ENCODE data around the gene RALA. TPM values are rescaled to one million over a fixed set of nuclear protein-coding genes. Genes with fewer than 3 reads are reported as not detected.
A peak's percentile ranks its signal among the peaks of the same experiment; 100 is the strongest.

Gene RALA
- polyA plus RNA-seq, 3 donors from 2014 or later = 28.9 to 33.7 (median 28.9) TPM

DNA sequence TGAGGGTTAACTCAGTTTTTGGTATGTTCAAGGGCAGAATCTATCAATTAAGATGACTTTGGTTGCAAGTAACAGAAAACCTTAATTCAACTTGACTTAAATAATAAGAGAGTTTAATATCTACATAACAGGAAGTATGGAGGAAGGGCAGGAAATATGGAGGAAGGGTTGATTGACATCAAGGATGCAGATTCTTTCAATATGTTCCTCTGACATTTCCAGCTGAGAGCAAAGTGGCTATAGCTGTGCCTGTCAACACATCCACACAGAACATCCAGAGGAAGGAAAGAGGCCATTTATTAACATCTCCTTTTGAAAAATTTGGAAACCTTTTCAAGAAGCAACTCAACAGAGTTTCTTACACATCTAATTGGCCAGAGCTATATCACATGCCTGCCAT, 19.4 kb upstream of the RALA start:
- Mint-ChIP-seq H3K9me3 (no peaks in the 10 kb centered on the region), H3K36me3 (no peaks in the 10 kb centered on the region), H3K27ac (no peak overlapping the region), H3K27me3 (ENCODE audit: low read depth in 3 of 3) (peaks cover 2 to 20% (median 5%) of the 10 kb centered on the region in 3 donors), H3K4me1 (peaks cover 0 to 2% of the 10 kb centered on the region in 2 donors), H3K4me3 (no peak overlapping the region)
- no peak for DNase-seq

DNA sequence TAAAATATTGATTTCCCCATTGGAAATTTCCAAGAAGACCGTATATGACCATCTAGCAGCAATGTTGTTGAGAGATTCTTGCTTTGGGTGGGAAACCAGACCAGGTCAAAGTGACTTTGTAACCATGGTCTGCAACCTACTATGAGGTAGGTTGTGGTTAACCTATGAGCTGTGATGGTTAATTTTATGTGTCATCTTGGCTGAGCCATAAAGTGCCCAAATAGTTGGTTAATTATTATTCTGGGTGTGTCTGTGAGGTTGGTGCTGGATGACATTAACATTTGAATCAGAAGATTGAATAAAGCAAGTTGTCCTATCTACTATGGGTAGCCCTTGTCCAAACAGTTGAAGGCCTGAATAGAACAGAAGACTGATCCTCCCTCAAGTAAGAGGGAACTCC, 18.3 kb upstream of the RALA start:
- no peak for DNase-seq
- peaks cover 0 to 1% (median 0%) of the 10 kb centered on the region in 6 donors for H3K9me3 Mint-ChIP-seq
- H3K4me3 Mint-ChIP-seq = no peak overlapping the region
- peaks cover 2 to 7% of the 10 kb centered on the region in 2 donors for H3K4me1 Mint-ChIP-seq
- H3K27ac Mint-ChIP-seq = no peak overlapping the region
- peaks cover 2 to 20% (median 14%) of the 10 kb centered on the region in 3 donors for H3K27me3 Mint-ChIP-seq (ENCODE audit: low read depth in 3 of 3)
- no peaks in the 10 kb centered on the region for H3K36me3 Mint-ChIP-seq

DNA sequence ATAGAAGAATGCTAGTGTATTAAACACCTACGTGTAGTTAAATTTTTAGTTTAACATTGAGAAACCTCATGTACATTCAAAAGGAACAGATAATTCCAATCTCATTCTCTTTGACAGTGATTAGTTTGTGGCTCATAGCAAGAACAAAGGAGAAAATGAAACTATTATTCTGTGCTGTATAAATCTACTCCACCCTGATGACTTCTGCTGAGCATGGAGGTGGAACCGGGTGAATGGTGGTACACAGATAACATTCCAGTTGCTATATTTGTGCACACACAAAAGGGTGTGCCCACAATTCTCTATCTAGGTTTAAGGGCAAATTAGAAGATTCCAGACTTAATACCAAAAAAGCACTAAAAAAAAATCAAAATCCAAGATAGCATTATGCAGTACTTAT, 17.0 kb upstream of the RALA start:
- Mint-ChIP-seq H3K4me3 (no peak overlapping the region), H3K27ac (no peak overlapping the region), H3K9me3 (peaks cover 0 to 1% (median 0%) of the 10 kb centered on the region in 6 donors), H3K4me1 (peaks cover 2 to 7% of the 10 kb centered on the region in 2 donors), H3K36me3 (no peaks in the 10 kb centered on the region), H3K27me3 (ENCODE audit: low read depth in 3 of 3) (peaks cover 2 to 22% (median 17%) of the 10 kb centered on the region in 3 donors)
- DNase-seq = no peak

GRCh38 chr7:39606941-39607340, 16.4 kb upstream of the RALA start:
- Mint-ChIP-seq H3K4me1 (peaks cover 2 to 7% of the 10 kb centered on the region in 2 donors), H3K9me3 (peaks cover 0 to 1% (median 0%) of the 10 kb centered on the region in 6 donors), H3K36me3 (no peaks in the 10 kb centered on the region), H3K27ac (no peak overlapping the region), H3K4me3 (no peak overlapping the region), H3K27me3 (ENCODE audit: low read depth in 3 of 3) (peaks cover 2 to 19% (median 18%) of the 10 kb centered on the region in 3 donors)
- no peak for DNase-seq

GRCh38 chr7:39607865-39608264, 15.5 kb upstream of the RALA start:
- H3K27me3 Mint-ChIP-seq (ENCODE audit: low read depth in 3 of 3) = peaks cover 2 to 21% (median 19%) of the 10 kb centered on the region in 3 donors
- H3K9me3 Mint-ChIP-seq = peaks cover 0 to 3% (median 0%) of the 10 kb centered on the region in 6 donors
- H3K4me1 Mint-ChIP-seq = peaks cover 2 to 7% of the 10 kb centered on the region in 2 donors
- no peak for DNase-seq
- H3K4me3 Mint-ChIP-seq = no peak overlapping the region
- no peaks in the 10 kb centered on the region for H3K36me3 Mint-ChIP-seq
- H3K27ac Mint-ChIP-seq = no peak overlapping the region

GRCh38 chr7:39608278-39608677, 15.1 kb upstream of the RALA start:
- Mint-ChIP-seq H3K27me3 (ENCODE audit: low read depth in 3 of 3) (peaks cover 2 to 21% (median 19%) of the 10 kb centered on the region in 3 donors), H3K27ac (no peak overlapping the region), H3K4me1 (peaks cover 2 to 7% of the 10 kb centered on the region in 2 donors), H3K4me3 (no peak overlapping the region), H3K9me3 (peaks cover 0 to 3% (median 0%) of the 10 kb centered on the region in 6 donors), H3K36me3 (no peaks in the 10 kb centered on the region)
- no peak for DNase-seq

DNA sequence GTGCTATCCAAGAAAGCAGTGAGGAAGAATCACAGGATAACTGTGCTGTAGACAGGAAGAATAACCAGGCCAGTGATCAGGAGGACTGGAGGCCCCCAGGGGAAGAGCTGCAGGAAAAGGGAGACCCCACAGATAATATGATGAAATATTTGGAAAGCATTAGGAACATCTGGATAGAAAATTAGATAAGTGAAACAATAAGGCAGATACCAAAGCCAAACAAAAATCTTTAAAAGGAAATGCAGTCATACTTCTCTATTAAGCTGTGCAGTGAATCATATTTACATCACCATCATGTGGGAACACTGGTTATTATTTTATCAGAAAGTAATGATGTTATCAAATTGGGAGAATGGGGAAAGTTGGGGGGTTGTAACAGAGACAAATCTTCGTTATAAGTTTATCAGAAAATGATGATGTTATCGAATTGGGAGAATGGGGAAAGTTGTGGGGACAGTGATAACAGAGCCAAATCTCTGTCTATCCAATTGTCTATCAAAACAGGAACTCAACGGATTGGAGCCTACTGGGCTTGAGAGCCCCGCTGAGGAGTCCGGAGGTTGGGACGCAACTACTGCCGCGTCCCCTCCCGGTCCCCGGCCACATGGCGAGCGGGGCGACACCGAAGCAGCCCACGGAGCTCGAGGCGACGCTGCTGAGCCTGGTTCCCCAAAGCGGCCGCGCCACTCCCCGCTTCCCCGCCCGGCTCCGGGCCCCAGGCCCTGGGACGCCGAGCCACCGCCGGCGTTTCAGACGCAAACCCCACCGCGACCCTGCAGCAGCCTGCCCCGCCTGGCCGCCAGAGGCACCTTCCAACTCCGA, 14.0 kb upstream of the RALA start:
- no peak overlapping the region for H3K27ac Mint-ChIP-seq
- H3K27me3 Mint-ChIP-seq (ENCODE audit: low read depth in 3 of 3) = peaks cover 2 to 21% (median 12%) of the 10 kb centered on the region in 3 donors
- H3K4me3 Mint-ChIP-seq = peak overlapping the region in 2 of 5 donors; percentile 17 to 33
- peaks cover 2 to 7% of the 10 kb centered on the region in 2 donors for H3K4me1 Mint-ChIP-seq
- no peak for DNase-seq
- H3K36me3 Mint-ChIP-seq = no peaks in the 10 kb centered on the region
- peaks cover 0 to 3% (median 0%) of the 10 kb centered on the region in 6 donors for H3K9me3 Mint-ChIP-seq

GRCh38 chr7:39609935-39610263, 13.5 kb upstream of the RALA start:
- no peak overlapping the region for H3K27ac Mint-ChIP-seq

DNA sequence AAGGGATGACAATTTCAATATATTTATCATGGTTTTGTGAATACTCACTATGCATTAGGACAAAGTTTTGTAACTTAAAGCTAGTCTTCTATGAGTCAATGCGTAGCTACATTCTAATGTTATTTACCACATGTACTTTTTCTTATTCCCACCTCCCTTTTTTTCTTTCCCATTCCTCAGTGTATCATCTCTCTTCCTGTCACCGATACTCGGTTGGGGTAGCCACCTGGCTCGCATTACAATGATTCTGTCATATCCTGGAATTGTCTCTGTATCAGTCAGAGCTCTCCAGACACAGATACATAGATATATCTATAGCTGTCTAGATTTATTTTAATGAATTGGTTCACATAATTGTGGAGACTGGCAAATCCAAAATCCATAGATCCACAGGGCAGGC, 9.8 kb upstream of the RALA start:
- Mint-ChIP-seq H3K27ac (no peak overlapping the region), H3K27me3 (ENCODE audit: low read depth in 3 of 3) (peaks cover 0 to 18% (median 5%) of the 10 kb centered on the region in 3 donors), H3K36me3 (no peaks in the 10 kb centered on the region), H3K4me3 (no peak overlapping the region), H3K4me1 (peaks cover 2 to 7% of the 10 kb centered on the region in 2 donors), H3K9me3 (peaks cover 0 to 3% (median 0%) of the 10 kb centered on the region in 6 donors)
- DNase-seq = no peak

More at GRCh38 chr7:39609935-39610263, 13.5 kb upstream of the RALA start:
- Mint-ChIP-seq H3K4me1 (peaks cover 2 to 7% of the 10 kb centered on the region in 2 donors), H3K9me3 (peaks cover 0 to 3% (median 0%) of the 10 kb centered on the region in 6 donors), H3K36me3 (no peaks in the 10 kb centered on the region), H3K27me3 (ENCODE audit: low read depth in 3 of 3) (peaks cover 2 to 21% (median 9%) of the 10 kb centered on the region in 3 donors), H3K4me3 (peak overlapping the region in 1 of 5 donors; percentile 4)
- DNase-seq = no peak

DNA sequence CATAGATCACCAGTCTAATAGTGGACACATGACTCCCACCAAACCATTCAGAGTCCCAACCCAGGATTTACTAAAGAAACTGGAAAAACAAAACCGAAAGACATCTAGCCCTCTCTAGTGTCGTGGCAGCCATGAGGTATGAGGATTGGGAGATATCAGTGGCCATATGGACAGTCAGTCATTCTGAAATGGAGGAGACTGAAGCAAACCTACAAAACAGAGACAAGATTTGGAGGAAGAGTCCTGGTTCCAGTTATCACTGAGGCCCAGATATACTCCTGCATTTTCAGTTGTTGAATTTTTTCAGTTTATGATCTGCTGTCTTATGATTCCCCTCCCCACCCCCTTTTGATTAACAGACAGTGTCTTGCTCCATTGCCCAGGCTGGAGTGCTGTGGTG, 9.1 kb upstream of the RALA start:
- Mint-ChIP-seq H3K27me3 (ENCODE audit: low read depth in 3 of 3) (peaks cover 0 to 14% (median 5%) of the 10 kb centered on the region in 3 donors), H3K9me3 (peaks cover 0 to 3% (median 0%) of the 10 kb centered on the region in 6 donors), H3K4me3 (no peak overlapping the region), H3K36me3 (no peaks in the 10 kb centered on the region), H3K4me1 (peaks cover under 1 to 2% of the 10 kb centered on the region in 2 donors), H3K27ac (no peak overlapping the region)
- no peak for DNase-seq

GRCh38 chr7:39615350-39615975, 7.9 kb upstream of the RALA start:
- Mint-ChIP-seq H3K4me3 (no peak overlapping the region), H3K27ac (no peak overlapping the region), H3K36me3 (no peaks in the 10 kb centered on the region), H3K9me3 (peaks cover 0 to 1% (median 0%) of the 10 kb centered on the region in 6 donors), H3K27me3 (ENCODE audit: low read depth in 3 of 3) (peaks cover 0 to 8% (median 4%) of the 10 kb centered on the region in 3 donors), H3K4me1 (no peaks in the 10 kb centered on the region)
- DNase-seq = no peak

GRCh38 chr7:39616138-39616537, 7.2 kb upstream of the RALA start:
- H3K4me3 Mint-ChIP-seq = no peak overlapping the region
- H3K4me1 Mint-ChIP-seq = no peaks in the 10 kb centered on the region
- H3K36me3 Mint-ChIP-seq = no peaks in the 10 kb centered on the region
- H3K9me3 Mint-ChIP-seq = peaks cover 0 to 1% (median 0%) of the 10 kb centered on the region in 6 donors
- peaks cover 0 to 6% (median under 1%) of the 10 kb centered on the region in 3 donors for H3K27me3 Mint-ChIP-seq (ENCODE audit: low read depth in 3 of 3)
- H3K27ac Mint-ChIP-seq = no peak overlapping the region
- DNase-seq = no peak

DNA sequence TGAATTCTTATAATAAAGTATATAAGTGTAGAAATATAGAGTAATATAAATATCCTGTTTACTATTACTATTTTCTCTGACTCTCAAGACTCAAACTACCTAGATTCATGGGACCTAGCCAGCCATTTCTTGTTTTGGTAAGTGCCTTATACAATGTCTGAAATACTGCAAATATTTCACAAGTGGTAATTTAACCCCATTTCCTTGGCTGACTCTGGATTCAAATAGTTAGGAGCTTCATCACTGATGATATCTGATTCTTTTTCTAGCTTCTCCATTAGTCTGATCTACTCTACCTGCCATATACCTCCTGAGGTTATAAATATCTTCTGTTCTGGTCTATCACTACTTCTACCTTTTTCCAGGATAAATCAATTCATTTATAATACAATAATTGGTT, 6.4 kb upstream of the RALA start:
- H3K9me3 Mint-ChIP-seq = peaks cover 0 to 1% (median 0%) of the 10 kb centered on the region in 6 donors
- peaks cover 0 to 4% (median 0%) of the 10 kb centered on the region in 3 donors for H3K27me3 Mint-ChIP-seq (ENCODE audit: low read depth in 3 of 3)
- no peak overlapping the region for H3K4me3 Mint-ChIP-seq
- DNase-seq = no peak
- no peak overlapping the region for H3K27ac Mint-ChIP-seq
- H3K36me3 Mint-ChIP-seq = no peaks in the 10 kb centered on the region
- H3K4me1 Mint-ChIP-seq = peaks cover 2 to 3% of the 10 kb centered on the region in 2 donors

DNA sequence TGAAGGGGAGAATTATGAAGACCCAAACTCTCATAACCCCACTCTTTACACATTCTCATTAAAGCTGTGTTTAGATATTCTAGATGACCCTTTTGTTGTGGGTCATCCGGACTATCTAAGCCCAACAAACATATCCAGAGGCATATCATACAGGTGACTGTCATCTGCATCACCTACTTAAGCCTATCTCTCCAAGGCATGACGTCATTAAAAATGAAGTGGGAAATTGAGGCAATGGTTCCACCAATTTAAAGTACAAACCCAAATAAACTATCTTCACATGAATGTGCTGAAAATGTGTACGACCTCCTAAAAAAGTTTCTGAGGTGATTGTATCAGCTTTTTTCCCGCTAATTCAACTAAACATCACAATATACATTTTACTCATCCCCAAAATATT, 4.5 kb upstream of the RALA start:
- peaks cover 0 to 8% (median 4%) of the 10 kb centered on the region in 3 donors for H3K27me3 Mint-ChIP-seq (ENCODE audit: low read depth in 3 of 3)
- H3K27ac Mint-ChIP-seq = no peak overlapping the region
- DNase-seq = no peak
- H3K36me3 Mint-ChIP-seq = no peaks in the 10 kb centered on the region
- peaks cover 10 to 11% of the 10 kb centered on the region in 2 donors for H3K4me1 Mint-ChIP-seq
- no peaks in the 10 kb centered on the region for H3K9me3 Mint-ChIP-seq
- H3K4me3 Mint-ChIP-seq = no peak overlapping the region

All from immature natural killer cell (primary cell).